ENCODE measurements around the gene IRAK1. TPM values are rescaled to one million over a fixed set of nuclear protein-coding genes. Genes with fewer than 3 reads are reported as not detected.

IRAK1 gene
- polyA plus RNA-seq (ENCODE audit: insufficient read length in 3 of 3) = 10 to 100 TPM; 52.0 to 69.7 (median 62.3) TPM
- long read RNA-seq, donor 1, partial matches to known transcripts = 5 of 7 reads
- long read RNA-seq, donor 1, other reads (novel, unspliced or antisense) = 0 of 7 reads
- long read RNA-seq, donor 2, partial matches to known transcripts = 13 of 13 reads
- long read RNA-seq, donor 2, other reads (novel, unspliced or antisense) = 0 of 13 reads
- long read RNA-seq, donor 3, partial matches to known transcripts = 0 of 4 reads
- long read RNA-seq, donor 3, other reads (novel, unspliced or antisense) = 0 of 4 reads
- long read RNA-seq, donor 4, partial matches to known transcripts = 0 of 3 reads
- long read RNA-seq, donor 4, other reads (novel, unspliced or antisense) = 0 of 3 reads
- long read RNA-seq, donor 5, transcript IRAK1-203 (14 exons, 3,666 nt) = major isoform, 6 of 19 reads
- long read RNA-seq, donor 5, partial matches to known transcripts = 11 of 19 reads
- long read RNA-seq, donor 5, other reads (novel, unspliced or antisense) = 0 of 19 reads
- long read RNA-seq, donor 6, partial matches to known transcripts = 6 of 7 reads
- long read RNA-seq, donor 6, other reads (novel, unspliced or antisense) = 0 of 7 reads
- long read RNA-seq, donor 7, partial matches to known transcripts = 0 of 2 reads
- long read RNA-seq, donor 7, other reads (novel, unspliced or antisense) = 0 of 2 reads
- long read RNA-seq, donor 8, partial matches to known transcripts = 0 of 5 reads
- long read RNA-seq, donor 8, other reads (novel, unspliced or antisense) = 0 of 5 reads
- long read RNA-seq, donor 9, partial matches to known transcripts = 0 of 4 reads
- long read RNA-seq, donor 9, other reads (novel, unspliced or antisense) = 0 of 4 reads
- long read RNA-seq, donor 10, partial matches to known transcripts = 0 of 5 reads
- long read RNA-seq, donor 10, other reads (novel, unspliced or antisense) = 0 of 5 reads
- long read RNA-seq, donor 11, partial matches to known transcripts = 0 of 5 reads
- long read RNA-seq, donor 11, other reads (novel, unspliced or antisense) = 0 of 5 reads
- long read RNA-seq, donor 12 = 0 reads
- long read RNA-seq, donor 13, transcript IRAK1-203 (14 exons, 3,666 nt) = major isoform, 5 of 13 reads
- long read RNA-seq, donor 13, partial matches to known transcripts = 6 of 13 reads
- long read RNA-seq, donor 13, other reads (novel, unspliced or antisense) = 0 of 13 reads
- long read RNA-seq, donor 14, partial matches to known transcripts = 0 of 1 reads
- long read RNA-seq, donor 14, other reads (novel, unspliced or antisense) = 0 of 1 reads
- long read RNA-seq, donor 15, partial matches to known transcripts = 0 of 2 reads
- long read RNA-seq, donor 15, other reads (novel, unspliced or antisense) = 0 of 2 reads
- long read RNA-seq, donor 16, transcript IRAK1-203 (14 exons, 3,666 nt) = major isoform, 5 of 26 reads
- long read RNA-seq, donor 16, partial matches to known transcripts = 18 of 26 reads
- long read RNA-seq, donor 16, other reads (novel, unspliced or antisense) = 0 of 26 reads

DNA sequence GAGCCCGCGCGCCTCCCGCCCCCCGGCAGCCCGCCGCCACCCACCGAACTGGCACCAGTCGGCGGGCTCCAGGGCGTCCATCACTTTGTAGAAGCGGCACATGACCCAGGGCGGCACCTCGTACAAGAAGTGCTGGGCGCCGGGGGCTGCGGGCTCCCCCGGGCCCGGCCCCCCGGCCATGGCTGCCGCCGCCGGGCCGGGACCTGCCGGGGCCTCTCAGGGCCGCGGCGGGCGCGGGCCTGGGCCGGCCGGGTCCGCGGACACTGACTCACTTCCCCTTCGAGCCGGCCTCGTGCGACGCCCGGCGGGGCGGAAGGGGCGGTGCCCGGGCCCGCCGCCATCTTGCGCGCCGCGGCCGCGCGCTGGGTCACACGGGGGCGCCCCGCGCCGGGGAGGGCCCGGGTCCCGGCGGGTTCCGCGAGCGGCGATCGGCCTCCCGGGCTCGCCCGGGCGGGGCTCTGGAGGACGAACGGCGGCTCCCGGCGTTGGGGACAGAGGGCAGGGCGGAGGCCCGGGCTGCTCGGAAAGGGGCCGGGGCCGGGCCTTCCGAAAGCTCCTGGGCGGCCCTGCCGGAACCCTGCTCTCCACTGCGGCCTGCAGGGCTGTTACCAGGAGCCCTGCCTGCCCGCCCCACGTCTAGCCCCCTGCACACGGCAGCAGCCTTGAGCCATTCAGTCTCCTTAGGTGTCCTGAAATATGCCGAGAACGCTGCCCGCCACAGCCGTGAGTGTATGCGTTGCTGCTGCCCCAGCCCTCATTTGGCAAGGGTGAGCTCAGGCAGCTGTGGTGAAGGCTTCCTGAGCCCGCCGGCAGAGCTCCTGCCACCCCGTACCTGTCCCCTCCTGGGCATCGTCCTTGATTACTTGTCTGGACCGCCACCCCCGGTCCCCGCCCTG lies at the start of gene IRAK1:
Gene IRAK1, minus strand, starts transcription at position 270 of the 896 bp plus-strand sequence. Its CDS starts 90 bp downstream, at position 180.
- no peak for DNase-seq (ENCODE audit: extremely low read depth in 1 of 11, low read depth in 9 of 11, low spot score in 4 of 11)

DNA sequence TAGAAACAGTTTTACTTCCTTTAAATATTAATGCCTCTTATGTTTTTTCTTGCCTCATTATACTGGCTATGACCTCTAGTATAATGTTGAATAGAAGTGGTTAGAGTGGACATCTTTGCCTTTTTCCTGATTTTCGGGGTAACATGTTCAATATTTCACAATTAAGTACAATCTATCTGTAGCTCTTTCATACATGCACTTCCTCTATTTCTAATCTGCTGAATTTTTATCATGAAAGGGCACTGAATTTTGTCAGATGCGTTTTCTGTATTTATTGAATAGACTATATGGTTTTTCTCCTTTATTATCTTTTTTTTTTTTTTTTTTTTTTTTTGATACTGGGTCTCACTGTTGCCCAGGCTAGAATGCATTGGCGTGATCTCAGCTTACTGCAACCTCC lies 48.9 kb upstream of the IRAK1 start:
- DNase-seq (ENCODE audit: extremely low read depth in 1 of 11, low read depth in 9 of 11, low spot score in 4 of 11) = no peak

DNA sequence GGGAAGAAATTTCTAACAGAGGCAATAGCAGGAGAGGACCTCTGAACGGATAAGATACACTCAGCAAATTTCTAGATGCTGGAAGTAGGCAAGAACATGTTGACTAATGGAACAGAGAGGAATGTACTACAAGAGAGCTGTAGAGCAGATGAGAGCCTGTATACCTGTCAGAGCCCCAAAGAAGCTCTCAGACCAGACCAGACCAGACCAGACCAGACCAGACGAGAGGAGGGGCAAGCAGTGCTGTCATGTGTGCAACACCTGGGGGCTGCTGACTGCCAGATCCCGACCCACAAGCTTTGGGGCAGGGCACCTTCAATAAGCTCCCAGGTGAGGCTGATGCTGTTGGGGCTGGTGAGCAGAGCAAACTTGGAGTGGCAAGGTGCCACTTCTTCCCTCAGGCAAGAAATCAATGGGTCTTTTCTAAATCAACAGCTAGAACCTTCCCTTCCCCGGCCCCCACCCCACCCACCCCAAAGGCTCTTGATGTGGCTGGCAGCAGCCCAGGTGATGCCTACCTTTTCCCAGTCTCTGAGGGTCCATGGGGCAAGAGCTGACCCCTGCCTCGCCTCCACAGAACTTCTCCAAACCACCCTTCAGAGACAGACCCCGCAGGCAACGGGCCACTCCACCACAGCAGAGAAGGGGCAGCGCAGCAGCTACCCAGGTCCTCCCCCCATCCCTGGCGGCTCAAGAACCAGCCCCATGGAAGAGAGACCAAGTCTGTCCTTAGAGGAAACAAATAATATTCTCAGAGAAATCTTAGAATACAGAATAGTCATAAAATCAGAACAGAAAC lies 45.1 kb upstream of the IRAK1 start:
- DNase-seq (ENCODE audit: extremely low read depth in 1 of 11, low read depth in 9 of 11, low spot score in 4 of 11) = no peak

DNA sequence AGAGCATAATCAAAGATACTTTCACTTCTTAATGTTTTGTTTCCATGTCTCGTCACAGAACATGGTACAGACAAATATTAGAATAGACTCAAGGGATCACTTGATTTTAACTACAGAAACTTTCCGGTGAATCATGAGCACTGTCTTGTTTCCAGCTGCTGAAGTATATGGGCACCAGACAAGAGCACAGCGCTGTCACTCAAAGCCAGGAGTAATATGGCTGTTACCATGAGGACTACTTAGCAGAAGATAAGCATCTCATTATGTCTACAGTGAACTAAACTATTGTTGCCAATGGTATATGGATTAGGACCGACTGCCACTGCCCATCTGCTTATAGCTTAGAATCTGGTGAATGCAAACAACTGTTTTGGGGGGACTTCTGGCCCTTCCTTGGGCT lies 43.5 kb upstream of the IRAK1 start:
- DNase-seq (ENCODE audit: extremely low read depth in 1 of 11, low read depth in 9 of 11, low spot score in 4 of 11) = no peak

DNA sequence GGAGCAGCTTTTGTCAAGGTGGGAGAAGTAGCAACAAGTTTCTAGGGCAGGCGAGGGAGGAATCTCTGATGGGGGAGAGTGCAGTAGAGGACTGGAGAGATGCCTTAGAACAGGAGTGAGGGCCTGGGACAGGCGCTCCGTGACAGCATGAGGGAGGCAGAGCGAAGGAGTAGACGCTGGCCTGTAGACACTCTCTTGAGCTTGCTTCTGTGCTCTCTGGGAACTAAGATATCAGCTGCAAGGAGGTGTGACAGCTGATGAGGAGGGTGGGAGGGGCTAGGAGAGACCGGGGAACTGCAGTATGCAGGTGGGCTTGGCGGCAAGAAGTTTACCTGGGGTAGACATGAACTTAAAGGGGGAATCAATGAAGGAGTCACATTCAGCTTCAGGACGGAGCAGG lies 42.1 kb upstream of the IRAK1 start:
- DNase-seq (ENCODE audit: extremely low read depth in 1 of 11, low read depth in 9 of 11, low spot score in 4 of 11) = no peak

DNA sequence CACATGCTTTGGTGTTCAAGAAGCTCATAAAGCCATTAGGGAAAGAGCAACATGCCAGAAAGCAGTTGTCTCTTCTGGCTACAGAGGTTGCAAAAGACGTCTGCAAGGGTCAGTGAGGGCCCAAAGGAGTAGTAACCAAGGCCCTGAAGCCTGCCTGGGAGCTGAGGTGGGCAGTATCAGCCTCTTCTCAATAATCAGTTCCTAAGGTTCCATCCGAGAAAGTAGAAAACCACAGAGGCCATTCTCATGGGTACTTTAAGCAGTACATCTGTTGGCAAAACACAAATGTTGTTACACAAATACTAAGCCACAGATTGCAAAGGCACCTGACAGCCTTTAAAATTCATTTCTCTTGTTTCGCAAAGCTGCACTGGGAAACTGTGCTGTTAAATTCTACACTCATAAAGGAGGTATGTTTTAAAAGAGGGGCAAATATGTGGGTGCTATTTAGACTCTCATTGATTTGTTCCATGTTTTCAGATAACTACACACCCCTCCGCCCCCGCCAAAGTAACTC lies 40.1 kb upstream of the IRAK1 start:
- DNase-seq (ENCODE audit: extremely low read depth in 1 of 11, low read depth in 9 of 11, low spot score in 4 of 11) = no peak

DNA sequence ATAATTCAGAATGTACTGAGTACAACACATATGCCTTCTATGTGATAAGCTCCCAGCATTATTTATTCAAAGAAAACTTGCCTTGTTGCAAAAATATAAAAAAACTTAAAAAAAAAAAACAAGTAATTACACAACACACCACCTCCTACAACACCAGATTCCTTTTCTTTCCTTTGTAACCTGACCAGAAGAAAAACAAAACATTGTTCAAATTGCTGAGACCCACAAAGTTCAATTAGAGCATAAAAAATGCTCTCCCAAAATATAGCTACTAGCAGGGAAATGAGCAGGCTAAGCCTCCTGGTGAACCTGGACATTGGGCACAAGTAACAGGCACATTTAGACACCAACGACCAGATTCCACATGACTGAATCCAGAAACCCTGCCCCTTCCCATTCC lies 39.5 kb upstream of the IRAK1 start:
- no peak for DNase-seq (ENCODE audit: extremely low read depth in 1 of 11, low read depth in 9 of 11, low spot score in 4 of 11)

DNA sequence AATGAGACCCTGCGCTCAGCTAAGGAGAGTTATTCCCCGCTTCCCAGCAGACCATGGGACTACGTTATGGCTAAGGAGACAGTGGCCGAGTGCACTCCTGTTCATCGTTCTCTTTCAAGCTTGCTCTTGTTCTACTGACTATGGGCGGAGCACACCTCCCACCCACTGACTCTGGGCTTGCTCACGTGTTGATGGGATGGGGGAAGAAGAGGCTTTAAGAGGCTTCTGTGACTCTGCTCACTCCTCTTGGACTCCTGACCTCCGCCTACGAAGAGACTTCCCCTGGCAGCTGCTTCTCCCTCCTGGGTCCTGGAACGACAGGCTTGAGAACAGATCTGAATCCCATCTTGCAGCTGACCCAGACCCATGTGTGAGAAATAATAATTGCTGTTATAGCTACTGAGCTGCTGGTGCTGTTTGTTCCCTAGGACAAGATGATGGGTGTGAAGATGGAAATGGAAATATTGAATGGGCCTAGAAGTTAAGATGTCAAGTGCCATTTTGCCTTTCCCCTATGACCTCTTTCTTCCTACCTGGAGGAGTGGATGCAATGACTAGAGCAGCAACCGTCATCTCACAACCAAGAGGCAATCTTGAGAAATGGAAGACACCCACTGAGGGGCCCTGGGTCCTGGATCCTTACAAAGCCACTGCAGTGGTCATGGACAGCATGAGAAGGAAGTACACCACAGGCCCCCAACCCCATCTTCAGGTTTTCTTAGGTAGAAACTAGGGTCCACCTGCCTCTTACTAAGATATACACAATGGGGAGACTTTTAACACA lies 38.7 kb upstream of the IRAK1 start:
- DNase-seq (ENCODE audit: extremely low read depth in 1 of 11, low read depth in 9 of 11, low spot score in 4 of 11) = no peak

DNA sequence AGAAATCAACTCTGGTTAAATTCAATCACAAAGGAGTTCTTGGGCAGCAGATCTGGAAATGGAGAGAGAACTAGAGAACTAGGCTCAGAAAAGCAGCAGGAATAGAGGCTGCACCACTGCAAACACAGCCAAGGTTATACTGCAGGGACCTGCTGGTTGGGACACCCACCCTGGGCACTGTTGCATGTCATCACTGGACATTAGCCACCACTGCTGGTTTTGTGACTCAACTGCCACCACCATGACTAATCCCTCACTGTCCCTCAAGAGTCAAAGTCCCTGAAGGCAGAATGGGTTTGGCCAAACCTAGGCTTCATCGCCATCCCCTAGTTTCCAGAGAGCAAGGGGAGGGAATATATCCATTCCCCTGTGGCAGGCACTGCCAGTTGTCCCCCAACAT lies 38.1 kb upstream of the IRAK1 start:
- no peak for DNase-seq (ENCODE audit: extremely low read depth in 1 of 11, low read depth in 9 of 11, low spot score in 4 of 11)

DNA sequence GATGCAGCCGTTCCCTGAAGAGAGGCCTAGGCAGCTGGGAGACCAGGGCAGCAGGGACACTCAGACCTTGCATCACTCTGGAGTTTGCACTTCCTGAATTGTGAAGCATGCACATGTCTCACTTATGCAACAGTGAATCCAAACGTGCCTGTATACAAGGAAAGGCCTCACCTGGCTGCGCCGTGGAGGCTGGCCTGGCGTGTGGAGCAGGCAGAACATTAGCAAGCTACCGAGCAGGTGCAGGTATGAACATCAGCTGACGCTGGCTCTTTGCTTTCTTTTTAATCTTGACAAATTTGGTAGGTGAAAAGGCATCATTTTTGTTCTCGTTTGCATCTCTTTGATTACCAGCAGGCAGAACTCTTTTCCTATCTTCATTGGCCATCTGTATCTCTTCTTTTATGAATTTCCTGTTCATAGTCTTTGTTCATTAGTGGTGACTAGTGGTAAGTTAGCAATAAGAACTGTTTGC lies 37.1 kb upstream of the IRAK1 start:
- no peak for DNase-seq (ENCODE audit: extremely low read depth in 1 of 11, low read depth in 9 of 11, low spot score in 4 of 11)

DNA sequence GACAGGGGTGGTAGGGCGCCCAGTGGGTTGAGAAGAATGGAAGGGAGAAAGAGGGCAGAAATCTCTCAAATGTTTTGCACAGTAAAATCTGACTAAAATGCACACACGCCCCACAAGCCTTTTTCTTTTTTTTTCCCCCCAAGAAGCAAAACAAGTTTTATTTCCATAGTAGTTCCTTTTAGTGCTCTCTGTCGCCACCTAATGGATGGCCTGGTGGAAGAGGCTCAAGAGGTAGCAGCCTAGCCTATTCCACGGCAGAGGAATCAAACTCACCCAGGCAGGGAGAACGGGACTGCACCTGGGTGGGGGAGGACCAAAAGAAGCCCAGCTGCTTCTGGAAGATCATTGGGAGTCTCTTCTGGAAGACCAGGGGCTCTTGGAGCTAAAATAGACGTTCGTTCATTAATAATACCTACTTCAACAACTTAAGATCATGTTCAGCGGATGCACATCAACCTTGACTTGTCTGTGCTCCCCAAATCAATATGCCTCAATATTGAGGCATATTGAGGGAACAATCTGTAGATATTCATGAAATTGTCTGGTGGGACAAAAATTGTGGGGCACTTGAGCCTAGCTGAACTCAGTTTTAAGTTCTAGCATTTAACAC lies 31.6 kb upstream of the IRAK1 start:
- DNase-seq (ENCODE audit: extremely low read depth in 1 of 11, low read depth in 9 of 11, low spot score in 4 of 11) = peak; percentile 17 to 56 (median 43)

DNA sequence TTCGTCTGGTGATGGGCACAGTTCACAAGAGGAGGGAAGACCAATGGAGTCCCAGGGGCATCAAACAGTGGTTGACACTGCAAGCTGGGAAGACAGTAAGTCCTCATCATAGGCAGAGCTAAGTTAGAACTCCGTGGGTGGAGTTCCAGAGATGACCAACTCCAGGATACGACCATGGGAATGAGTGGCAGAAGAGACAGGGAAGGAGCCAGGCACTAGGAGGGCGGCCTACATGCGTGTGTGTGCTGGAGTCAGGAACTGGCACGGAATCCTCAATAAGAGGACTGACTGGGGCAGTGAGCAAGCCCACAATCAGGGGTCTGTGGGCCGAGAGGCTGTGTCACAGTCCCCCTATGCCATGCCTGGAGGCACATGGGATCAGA lies 30.4 kb upstream of the IRAK1 start:
- DNase-seq (ENCODE audit: extremely low read depth in 1 of 11, low read depth in 9 of 11, low spot score in 4 of 11) = no peak

DNA sequence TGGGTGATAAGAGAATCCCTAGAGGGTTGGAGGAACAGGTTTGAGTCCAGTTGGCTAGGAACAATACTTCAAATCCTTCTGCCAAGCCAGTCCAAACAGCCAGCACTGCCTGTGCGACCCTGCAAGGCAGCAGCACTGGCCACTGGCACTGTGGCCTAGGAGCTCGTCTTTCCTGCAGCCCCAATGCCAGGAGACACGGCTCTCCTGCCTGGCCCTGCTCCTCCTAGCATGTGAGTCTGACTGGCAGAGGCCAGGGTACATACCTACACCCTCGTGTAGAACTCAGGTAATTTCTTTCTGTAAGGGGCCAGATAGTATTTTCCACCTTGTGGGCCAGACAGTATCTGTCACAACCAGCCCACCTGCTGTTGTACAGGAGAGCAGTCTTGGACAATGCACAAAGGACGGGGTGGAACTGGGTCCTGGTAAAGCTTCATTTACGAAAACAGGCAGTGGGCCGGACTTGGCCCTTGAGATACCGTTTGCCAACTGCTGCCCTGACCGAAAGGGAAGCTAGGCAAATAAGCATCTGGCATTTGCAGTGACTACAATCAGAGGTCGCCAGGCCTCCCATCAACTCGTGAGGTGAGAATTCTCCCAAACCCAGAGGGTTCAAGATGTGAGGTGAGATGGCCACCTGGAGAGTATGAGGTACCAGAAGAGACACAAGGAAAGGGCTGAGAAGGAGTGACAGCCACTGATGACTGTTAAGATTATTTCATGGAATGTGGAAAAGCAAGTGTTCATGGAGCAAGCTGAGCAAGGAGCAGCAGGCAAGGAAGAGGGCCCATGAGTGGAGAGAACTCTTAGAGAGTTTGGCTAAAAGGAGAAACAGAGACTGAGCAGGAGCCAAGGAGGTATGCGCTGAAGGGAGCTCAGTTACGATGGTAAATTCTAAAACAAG lies 29.8 kb upstream of the IRAK1 start:
- DNase-seq (ENCODE audit: extremely low read depth in 1 of 11, low read depth in 9 of 11, low spot score in 4 of 11) = no peak

DNA sequence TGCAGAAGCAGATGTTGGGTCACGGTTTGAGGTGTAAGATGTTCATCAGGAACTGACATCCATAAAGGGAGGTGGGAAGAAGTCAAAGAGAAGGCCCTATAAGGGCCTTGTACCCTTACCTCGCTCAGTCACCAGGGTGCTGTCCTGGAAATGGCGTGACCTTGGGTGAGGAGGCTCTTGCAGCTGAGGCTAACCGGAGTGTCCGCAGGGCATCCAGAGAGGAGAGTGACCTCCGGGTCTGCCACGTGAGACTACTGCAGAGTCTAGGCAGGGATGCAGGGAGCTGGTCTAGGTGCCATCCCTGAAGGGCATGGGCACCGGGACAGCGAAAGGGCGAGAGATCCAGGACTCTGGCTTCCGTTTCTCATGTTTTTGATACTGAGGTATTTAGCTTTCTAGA lies 28.7 kb upstream of the IRAK1 start:
- no peak for DNase-seq (ENCODE audit: extremely low read depth in 1 of 11, low read depth in 9 of 11, low spot score in 4 of 11)
